ENCODE measurements around the gene AKT3. TPM values are rescaled to one million over a fixed set of nuclear protein-coding genes. Genes with fewer than 3 reads are reported as not detected.

AKT3 gene
- total RNA-seq, 1 donor from 2014 or later = 110 TPM

DNA sequence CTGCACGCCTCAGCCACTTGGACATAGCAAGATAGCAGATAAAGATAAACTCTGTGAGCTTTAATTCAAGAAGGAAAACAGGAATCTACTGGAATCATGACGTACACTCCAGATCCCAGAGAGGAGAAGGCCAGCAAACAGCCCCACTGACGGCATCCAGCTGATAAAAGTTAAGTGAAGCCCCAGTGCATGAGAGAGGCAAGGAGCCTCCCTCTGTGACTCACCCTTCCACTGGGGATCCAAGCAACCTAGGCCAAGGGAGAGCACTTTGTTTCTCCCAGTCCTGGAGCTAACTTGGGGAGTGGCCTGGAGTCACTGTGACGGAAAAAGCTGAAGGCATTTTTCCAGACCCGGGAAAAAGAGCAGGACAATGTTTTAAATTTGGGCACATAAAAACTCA lies 270.0 kb downstream of the AKT3 start:
- no peak overlapping the region for H3K27ac Mint-ChIP-seq
- DNase-seq (ENCODE audit: low spot score in 2 of 2, unreplicated experiment in 2 of 2) = no peak
- H3K4me1 Mint-ChIP-seq = peaks cover 4% of the 10 kb centered on the region
- H3K36me3 Mint-ChIP-seq = peaks cover 68% of the 10 kb centered on the region
- H3K4me3 Mint-ChIP-seq = no peak overlapping the region
- TF ChIP-seq, protein P1, sequence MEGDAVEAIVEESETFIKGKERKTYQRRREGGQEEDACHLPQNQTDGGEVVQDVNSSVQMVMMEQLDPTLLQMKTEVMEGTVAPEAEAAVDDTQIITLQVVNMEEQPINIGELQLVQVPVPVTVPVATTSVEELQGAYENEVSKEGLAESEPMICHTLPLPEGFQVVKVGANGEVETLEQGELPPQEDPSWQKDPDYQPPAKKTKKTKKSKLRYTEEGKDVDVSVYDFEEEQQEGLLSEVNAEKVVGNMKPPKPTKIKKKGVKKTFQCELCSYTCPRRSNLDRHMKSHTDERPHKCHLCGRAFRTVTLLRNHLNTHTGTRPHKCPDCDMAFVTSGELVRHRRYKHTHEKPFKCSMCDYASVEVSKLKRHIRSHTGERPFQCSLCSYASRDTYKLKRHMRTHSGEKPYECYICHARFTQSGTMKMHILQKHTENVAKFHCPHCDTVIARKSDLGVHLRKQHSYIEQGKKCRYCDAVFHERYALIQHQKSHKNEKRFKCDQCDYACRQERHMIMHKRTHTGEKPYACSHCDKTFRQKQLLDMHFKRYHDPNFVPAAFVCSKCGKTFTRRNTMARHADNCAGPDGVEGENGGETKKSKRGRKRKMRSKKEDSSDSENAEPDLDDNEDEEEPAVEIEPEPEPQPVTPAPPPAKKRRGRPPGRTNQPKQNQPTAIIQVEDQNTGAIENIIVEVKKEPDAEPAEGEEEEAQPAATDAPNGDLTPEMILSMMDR (IDR thresholded peaks at IDR 0.05; ENCODE audit: unreplicated experiment) = no peak
- no peaks in the 10 kb centered on the region for H3K27me3 Mint-ChIP-seq (ENCODE audit: low read depth)
- H3K9me3 Mint-ChIP-seq = peaks cover 57% of the 10 kb centered on the region

DNA sequence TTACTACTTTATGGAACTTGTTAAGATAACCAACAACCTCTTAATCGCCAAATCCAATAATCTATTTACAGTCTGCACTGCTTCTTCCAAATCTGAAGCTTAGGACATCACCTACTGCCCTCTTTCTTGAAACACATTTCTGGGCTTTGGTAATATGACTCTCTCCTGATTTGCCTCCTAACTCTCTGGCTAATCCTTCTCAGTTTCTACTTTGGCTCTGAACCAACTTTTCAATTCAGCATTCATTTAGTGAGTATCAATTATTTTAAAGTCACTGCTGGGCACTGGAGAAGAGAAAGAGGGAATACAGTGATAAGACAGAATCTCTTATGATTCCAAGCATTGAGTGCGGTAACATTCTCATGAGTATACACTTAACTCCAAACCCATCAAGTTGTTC lies 275.0 kb downstream of the AKT3 start:
- no peaks in the 10 kb centered on the region for H3K27me3 Mint-ChIP-seq (ENCODE audit: low read depth)
- H3K4me3 Mint-ChIP-seq = no peak overlapping the region
- DNase-seq (ENCODE audit: low spot score in 2 of 2, unreplicated experiment in 2 of 2) = no peak
- TF ChIP-seq, protein P1 (IDR thresholded peaks at IDR 0.05; ENCODE audit: unreplicated experiment) = no peak
- H3K4me1 Mint-ChIP-seq = peaks cover 6% of the 10 kb centered on the region
- no peak overlapping the region for H3K27ac Mint-ChIP-seq
- H3K9me3 Mint-ChIP-seq = peaks cover 21% of the 10 kb centered on the region
- H3K36me3 Mint-ChIP-seq = peaks cover 31% of the 10 kb centered on the region

DNA sequence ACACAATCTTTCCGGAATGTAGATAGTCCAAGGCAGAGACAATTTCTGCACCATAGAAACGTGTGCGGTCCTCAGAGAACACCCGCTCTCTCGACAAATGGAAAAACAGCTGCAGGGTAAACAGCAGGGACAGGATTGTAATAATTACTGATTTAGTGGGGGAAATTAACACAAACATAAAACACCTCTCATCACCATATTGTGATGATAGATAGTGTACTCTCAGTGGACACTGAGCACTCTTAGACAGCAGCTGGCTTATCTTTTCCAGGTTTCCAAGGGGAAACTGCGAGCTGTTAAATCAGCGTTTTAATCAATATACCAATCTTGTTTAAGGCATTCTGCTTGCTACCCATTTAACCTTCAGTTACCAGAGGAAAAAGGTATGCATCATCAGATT lies 277.1 kb downstream of the AKT3 start:
- peaks cover 17% of the 10 kb centered on the region for H3K9me3 Mint-ChIP-seq
- H3K4me3 Mint-ChIP-seq = no peak overlapping the region
- no peaks in the 10 kb centered on the region for H3K27me3 Mint-ChIP-seq (ENCODE audit: low read depth)
- H3K36me3 Mint-ChIP-seq = peaks cover 22% of the 10 kb centered on the region
- H3K27ac Mint-ChIP-seq = no peak overlapping the region
- peaks cover 6% of the 10 kb centered on the region for H3K4me1 Mint-ChIP-seq
- DNase-seq (ENCODE audit: low spot score in 2 of 2, unreplicated experiment in 2 of 2) = no peak
- TF ChIP-seq, protein P1 (IDR thresholded peaks at IDR 0.05; ENCODE audit: unreplicated experiment) = no peak

DNA sequence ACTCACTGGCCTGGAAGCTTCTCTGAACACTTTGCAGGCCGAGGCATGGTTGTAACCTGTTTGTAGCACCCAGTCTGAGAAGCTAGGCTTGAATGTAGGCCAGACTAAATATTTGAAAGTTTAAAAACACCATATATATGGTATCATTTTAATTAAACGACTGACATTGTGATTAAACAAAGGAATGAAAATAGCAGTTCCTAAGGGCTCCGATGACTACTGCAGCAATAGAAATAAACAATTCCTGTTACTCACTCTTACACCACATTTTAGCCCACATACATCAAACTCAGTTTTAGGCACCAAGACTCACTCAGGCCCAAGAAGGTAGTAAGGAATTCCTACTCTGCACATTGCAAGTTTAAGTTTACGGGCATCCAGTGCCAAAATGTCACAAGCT lies 281.2 kb downstream of the AKT3 start:
- Mint-ChIP-seq H3K9me3 (no peaks in the 10 kb centered on the region), H3K27me3 (ENCODE audit: low read depth) (no peaks in the 10 kb centered on the region), H3K27ac (no peak overlapping the region), H3K36me3 (peaks cover 8% of the 10 kb centered on the region), H3K4me3 (no peak overlapping the region), H3K4me1 (no peaks in the 10 kb centered on the region)
- DNase-seq (ENCODE audit: low spot score in 2 of 2, unreplicated experiment in 2 of 2) = no peak
- TF ChIP-seq, protein P1 (IDR thresholded peaks at IDR 0.05; ENCODE audit: unreplicated experiment) = no peak

DNA sequence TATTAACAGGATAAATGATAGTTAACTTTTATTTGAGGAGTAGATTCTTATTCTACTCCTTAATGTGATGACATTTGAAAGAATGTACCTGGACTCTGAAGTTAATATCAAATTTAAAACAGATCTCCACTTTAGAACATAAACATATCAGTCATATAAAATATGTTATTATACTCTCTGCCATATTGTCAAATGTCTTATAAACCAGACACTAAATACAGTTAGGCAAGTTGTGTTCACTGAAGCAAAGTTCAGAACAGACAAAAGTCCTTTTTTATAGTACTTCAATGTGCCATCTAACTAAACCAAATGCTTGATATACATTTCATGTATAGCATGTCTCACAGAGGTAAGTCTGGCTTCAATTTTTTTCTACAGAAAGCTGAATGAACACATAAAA lies 285.2 kb downstream of the AKT3 start:
- Mint-ChIP-seq H3K9me3 (peaks cover 13% of the 10 kb centered on the region), H3K27me3 (ENCODE audit: low read depth) (no peaks in the 10 kb centered on the region), H3K27ac (no peak overlapping the region), H3K36me3 (peaks cover 25% of the 10 kb centered on the region), H3K4me1 (no peaks in the 10 kb centered on the region), H3K4me3 (no peak overlapping the region)
- TF ChIP-seq, protein P1 (IDR thresholded peaks at IDR 0.05; ENCODE audit: unreplicated experiment) = no peak
- no peak for DNase-seq (ENCODE audit: low spot score in 2 of 2, unreplicated experiment in 2 of 2)

DNA sequence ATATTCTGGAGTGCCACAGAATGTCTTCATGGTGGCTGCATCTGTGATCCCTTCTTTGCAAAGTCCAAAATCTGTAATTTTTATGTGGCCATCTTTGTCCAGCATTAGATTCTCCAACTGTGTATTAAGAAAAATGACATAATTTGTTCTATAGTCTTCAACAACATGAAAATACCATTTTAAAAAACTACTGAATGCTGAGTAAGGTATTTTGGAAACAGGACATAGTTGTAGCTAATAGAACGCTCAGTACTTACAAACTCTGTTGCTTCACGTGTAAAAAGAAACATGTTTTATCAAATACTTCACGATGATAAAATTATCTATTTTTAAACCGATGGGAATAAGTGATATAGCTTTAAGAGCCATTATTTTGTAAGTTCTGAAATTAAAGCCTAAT lies 286.3 kb downstream of the AKT3 start:
- peaks cover 13% of the 10 kb centered on the region for H3K9me3 Mint-ChIP-seq
- H3K27me3 Mint-ChIP-seq (ENCODE audit: low read depth) = no peaks in the 10 kb centered on the region
- H3K4me1 Mint-ChIP-seq = peaks cover 2% of the 10 kb centered on the region
- H3K27ac Mint-ChIP-seq = no peak overlapping the region
- TF ChIP-seq, protein P1 (IDR thresholded peaks at IDR 0.05; ENCODE audit: unreplicated experiment) = no peak
- no peak for DNase-seq (ENCODE audit: low spot score in 2 of 2, unreplicated experiment in 2 of 2)
- no peak overlapping the region for H3K4me3 Mint-ChIP-seq
- peaks cover 25% of the 10 kb centered on the region for H3K36me3 Mint-ChIP-seq
